ENCODE results near the gene DNAJC4. TPM values are rescaled to one million over a fixed set of nuclear protein-coding genes. Genes with fewer than 3 reads are reported as not detected.

DNAJC4 gene
- total and polyA plus RNA-seq, 2 of the 8 experiments (the other 6 are each of a cell fraction or from before 2014, with no cell fraction given) = 14.6 to 31.0 TPM

- Histone ChIP-seq H4K5ac (ENCODE audit: insufficient read length, low read depth, low read length) (no peak overlapping the region), H3K23ac (ENCODE audit: insufficient read length) (no peak overlapping the region), H2BK12ac (ENCODE audit: low read depth, low read length) (no peak overlapping the region), H4K91ac (replicated peaks; ENCODE audit: insufficient read length, low read length) (no peak overlapping the region), H2BK15ac (ENCODE audit: low read length) (no peak overlapping the region), H3K4ac (replicated peaks; ENCODE audit: insufficient read length, low read depth, low read length) (no peak overlapping the region), H3K79me1 (ENCODE audit: low read depth, low read length) (no peaks in the 10 kb centered on the region; the same call in 1 of the 2 replicates), H3K9ac (replicated peaks in 1 of 4; ENCODE audit: extremely low read depth in 1 of 4, low read depth in 3 of 4, low read length in 3 of 4) (no peak overlapping the region), H3K4me3 (ENCODE audit: extremely low read depth in 1 of 4, insufficient read depth in 2 of 4, low read depth in 3 of 4, low read length in 4 of 4) (no peak overlapping the region), H3K27me3 (replicated peaks in 1 of 4; ENCODE audit: control insufficient read depth in 3 of 4, extremely low read depth in 1 of 4, insufficient read depth in 3 of 4, low read length in 3 of 4) (no peaks in the 10 kb centered on the region), H3K36me3 (ENCODE audit: control insufficient read depth in 2 of 4, insufficient read depth in 4 of 4, low read length in 3 of 4) (no peaks in the 10 kb centered on the region; a peak in 1 of 8 replicates), H3K27ac (ENCODE audit: low read depth, low read length) (no peak overlapping the region), H2AFZ (ENCODE audit: low read length) (no peak overlapping the region), H4K20me1 (replicated peaks in 1 of 2; ENCODE audit: control insufficient read depth in 1 of 2, insufficient read depth in 2 of 2, low read length in 2 of 2) (no peaks in the 10 kb centered on the region), H3K4me2 (ENCODE audit: insufficient read depth in 1 of 2, low read depth in 2 of 2, low read length in 2 of 2) (no peak overlapping the region), H2AK5ac (ENCODE audit: low read depth, low read length) (no peak overlapping the region), H3K4me1 (replicated peaks in 1 of 4; ENCODE audit: control insufficient read depth in 3 of 4, insufficient read depth in 4 of 4, low read length in 3 of 4) (peaks cover 0 to 5% (median under 1%) of the 10 kb centered on the region in 4 experiments; a peak in 1 of 7 replicates), H3K9me3 (ENCODE audit: insufficient read depth in 2 of 2, low read depth in 1 of 2, low read length in 1 of 2) (no peaks in the 10 kb centered on the region), H4K8ac (ENCODE audit: extremely low read depth, insufficient read depth, low read length) (no peak overlapping the region), H3K56ac (replicated peaks; ENCODE audit: insufficient read length, low read depth, low read length) (no peak overlapping the region), H3K23me2 (ENCODE audit: low read depth, low read length) (no peaks in the 10 kb centered on the region), H3K14ac (ENCODE audit: insufficient read length) (no peak overlapping the region), H3K79me2 (ENCODE audit: control insufficient read depth in 1 of 2, insufficient read depth in 2 of 2, low read length in 2 of 2) (0 out of 4 replicates have a peak, but pooled peaks cover 0 to 4% of the 10 kb centered on the region in 2 experiments), H3K18ac (ENCODE audit: extremely low read depth, low read length) (no peak overlapping the region), H2BK5ac (ENCODE audit: low read depth, low read length) (no peak overlapping the region), H2BK120ac (replicated peaks; ENCODE audit: low read depth, low read length) (no peak overlapping the region), H2BK20ac (ENCODE audit: low read length) (no peak overlapping the region)
- no peak for DNase-seq (ENCODE audit: low read depth in 1 of 2, low spot score in 2 of 2)
- 94% methylated on average over 17 of the region's 17 CpGs; no CpG with 5 or more reads in 1 of the 2 experiments for WGBS, 2 experiments (ENCODE audit: extremely low coverage in 1 of 2, insufficient coverage in 1 of 2, insufficient read length in 1 of 2, insufficient replicate concordance in 2 of 2, low coverage in 1 of 2, low lambda C conversion rate in 2 of 2, missing lambda C conversion rate in 1 of 2)
- no peak for FAIRE-seq
- ChIA-PET CTCF (ENCODE audit: partially characterized antibody) (interaction anchor here (0.6 to 13.7 kb wide), 7 partner anchors 26 to 1891 kb away, joined by 3 to 168 read pairs (median 3); partner anchors contain the start of genes CATSPERZ, ESRRA, PRDX5 and STIP1), POLR2A (ENCODE audit: partially characterized antibody) (interaction anchor here (0.6 to 1.7 kb wide), 6 partner anchors 9 to 27 kb away, joined by 3 to 6 read pairs (median 3); partner anchors contain the start of gene KCNK4)
- TF ChIP-seq CTBP2 (IDR thresholded peaks at IDR 0.05; ENCODE audit: borderline replicate concordance, insufficient read depth, insufficient read length, low read length) (no peak), SRF (IDR thresholded peaks at IDR 0.05; ENCODE audit: low read depth, low read length) (no peak), CEBPB (IDR thresholded peaks at IDR 0.05; ENCODE audit: low read depth, low read length) (no peak), RAD21 (IDR thresholded peaks at IDR 0.05 in 1 of 2, conservative IDR thresholded peaks at IDR 0.05 in 1 of 2; ENCODE audit: low read depth in 2 of 2, low read length in 2 of 2) (no peak), SP1 (IDR thresholded peaks at IDR 0.05; ENCODE audit: low read depth, low read length) (no peak), NANOG (IDR thresholded peaks at IDR 0.05; ENCODE audit: insufficient read depth, low read depth, low read length, poor library complexity, severe bottlenecking) (no peak), EP300 (IDR thresholded peaks at IDR 0.05; ENCODE audit: borderline replicate concordance in 1 of 2, low read depth in 2 of 2, low read length in 2 of 2) (no peak), E2F6 (IDR thresholded peaks at IDR 0.05) (no peak), RNF2 (IDR thresholded peaks at IDR 0.05; ENCODE audit: borderline replicate concordance, low read depth, low read length, missing control alignments, poor library complexity, severe bottlenecking) (no peak), RFX5 (IDR thresholded peaks at IDR 0.05; ENCODE audit: borderline replicate concordance, low read depth, low read length) (no peak)
Observed at GRCh38 chr11:64276653-64277431, 46.5 kb downstream of the DNAJC4 start.

All from H1 (cell line).